HCT116 (cell line): ENCODE results near the gene NF1. TPM values are rescaled to one million over a fixed set of nuclear protein-coding genes. Genes with fewer than 3 reads are reported as not detected.

Experiments used
- ATAC-seq: fragments of 200-7000 bp; cut with Tn5 transposase; 2 replicates; pipeline ENCODE4 v1.9.1; 2020; ENCODE audit warnings: mild to moderate bottlenecking, moderate library complexity
- BruUV-seq: library from RNA; stranded (reverse); fragments of 400-500 nt; replicated peaks from 2 replicates; lab custom pipeline; 2021; lab: Mats Ljungman, UMichigan
- CTCF ChIA-PET: fragments of 300-600 bp; sonication (Branson Sonifier 250); formaldehyde crosslinking; loops from one replicate; lab custom pipeline; 2021; ENCODE audit warnings: antibody characterized with exemption; lab: Charles Lee
- POLR2A ChIA-PET: fragments of 300-600, 350-600 bp; sonication (Branson Sonifier 250); formaldehyde crosslinking; loops from one replicate; lab custom pipeline; 2021; ENCODE audit warnings: antibody characterized with exemption; lab: Charles Lee
- RAD21 ChIA-PET, 2 experiments: fragments of 300-600 bp; sonication (Branson Sonifier 250); formaldehyde crosslinking; loops; one replicate each; lab custom pipeline; 2023; ENCODE audit warnings: low total read pairs in 2 of 2; ENCODE audit not compliant: uncharacterized antibody in 2 of 2, unreplicated experiment in 2 of 2, low non-redundant PET in 1 of 2; lab: Charles Lee
- DNase-seq: peaks from one replicate; pipeline ENCODE4 v3.0.0-alpha.2; 2010; ENCODE audit warnings: low read depth, low spot score
- H2AFZ ChIP-seq: fragments of 200-600 bp; shearing (Covaris generic), sonication (generic); 2 replicates; pipeline ENCODE4 v1.6.1; 2017; ENCODE audit warnings: low read depth, mixed run types, mixed read lengths, antibody characterized with exemption, low read length; ENCODE audit not compliant: poor library complexity, severe bottlenecking
- H3K27ac ChIP-seq: 2 replicates; pipeline ENCODE4 v1.5.1; 2012; ENCODE audit warnings: low read depth, low read length
- H3K27me3 ChIP-seq: fragments of 200-600 bp; sonication (generic); 2 replicates; pipeline ENCODE4 v1.6.1; 2016; ENCODE audit warnings: mixed run types, low read length, mixed read lengths; ENCODE audit not compliant: insufficient read depth
- H3K36me3 ChIP-seq, 2 experiments: fragments of 200-500 bp in 1 of 2; fragments of 200-600 bp in 1 of 2; sonication (Bioruptor generic) in 1 of 2; sonication (generic) in 1 of 2; 2 replicates each; pipeline versions ENCODE4 v1.5.1 to v1.6.1; 2014 to 2016; ENCODE audit warnings: low read length in 2 of 2, inconsistent platforms in 1 of 2, mixed read lengths in 1 of 2, mixed run types in 1 of 2; ENCODE audit not compliant: insufficient read depth in 2 of 2, control insufficient read depth in 1 of 2
- H3K4me1 ChIP-seq, 2 experiments: fragments of 200-600 bp in 1 of 2; sonication (generic) in 1 of 2; 2 replicates each; pipeline versions ENCODE4 v1.5.1 to v1.6.1; 2012 to 2017; ENCODE audit warnings: low read length in 2 of 2, inconsistent platforms in 1 of 2, mild to moderate bottlenecking in 1 of 2, mixed read lengths in 1 of 2, mixed run types in 1 of 2, moderate library complexity in 1 of 2; ENCODE audit not compliant: insufficient read depth in 2 of 2, control insufficient read depth in 1 of 2
- H3K4me2 ChIP-seq: fragments of 200-600 bp; sonication (generic); 2 replicates; pipeline ENCODE4 v1.6.1; 2017; ENCODE audit warnings: mixed run types, low read length, mixed read lengths
- H3K4me3 ChIP-seq, 2 experiments: fragments of 200-600 bp in 1 of 2; sonication (generic) in 1 of 2; replicated peaks in 1 of 2; 2 replicates each; pipeline ENCODE4 v1.5.1; 2011 to 2016; ENCODE audit warnings: low read length in 2 of 2, control low read depth in 1 of 2, low read depth in 1 of 2, mild to moderate bottlenecking in 1 of 2, mixed read lengths in 1 of 2, mixed run types in 1 of 2
- H3K79me2 ChIP-seq: fragments of 200-600 bp; sonication (generic); 2 replicates; pipeline ENCODE4 v1.6.1; 2017; ENCODE audit warnings: mild to moderate bottlenecking, mixed run types, low read length, moderate library complexity, mixed read lengths; ENCODE audit not compliant: insufficient read depth
- H3K9ac ChIP-seq: fragments of 200-600 bp; sonication (generic); 2 replicates; pipeline ENCODE4 v1.6.1; 2016; ENCODE audit warnings: low read length, mixed read lengths
- H3K9me2 ChIP-seq: fragments of 200-600 bp; sonication (generic), shearing (Covaris generic); 2 replicates; pipeline ENCODE4 v1.6.1; 2017; ENCODE audit warnings: mixed run types, mild to moderate bottlenecking, moderate library complexity; ENCODE audit not compliant: insufficient read depth
- H3K9me3 ChIP-seq, 2 experiments: fragments of 200-500 bp in 1 of 2; fragments of 200-600 bp in 1 of 2; sonication (Bioruptor generic) in 1 of 2; sonication (generic) in 1 of 2; 2 replicates each; pipeline ENCODE4 v1.6.1; 2014 to 2017; ENCODE audit warnings: low read length in 2 of 2, mixed read lengths in 2 of 2, inconsistent platforms in 1 of 2, low read depth in 1 of 2, mild to moderate bottlenecking in 1 of 2, mixed run types in 1 of 2, moderate library complexity in 1 of 2; ENCODE audit not compliant: control insufficient read depth in 1 of 2, insufficient read depth in 1 of 2
- H4K20me1 ChIP-seq: fragments of 200-600 bp; sonication (generic), shearing (Covaris generic); 2 replicates; pipeline ENCODE4 v1.6.1; 2017; ENCODE audit warnings: mixed run types, mild to moderate bottlenecking, moderate library complexity; ENCODE audit not compliant: insufficient read depth
- EGR1 ChIP-seq: IDR thresholded peaks from 2 replicates; pipeline ENCODE4 v1.6.1; 2012; ENCODE audit warnings: low read depth
- EZH2 ChIP-seq: fragments of 200-600 bp; sonication (generic); IDR thresholded peaks from 2 replicates; pipeline ENCODE4 v1.6.1; 2017; ENCODE audit warnings: antibody characterized with exemption, mixed run types
- FOSL1 ChIP-seq: IDR thresholded peaks from 2 replicates; pipeline ENCODE4 v1.6.1; 2012; ENCODE audit warnings: low read depth
- RAD21 ChIP-seq: IDR thresholded peaks from 2 replicates; pipeline ENCODE4 v1.6.1; 2012; ENCODE audit warnings: low read depth, mild to moderate bottlenecking
- SIN3A ChIP-seq: IDR thresholded peaks from 2 replicates; pipeline ENCODE4 v1.6.1; 2012; ENCODE audit warnings: low read depth
- SRF ChIP-seq: IDR thresholded peaks from 2 replicates; pipeline ENCODE4 v1.6.1; 2012; ENCODE audit warnings: low read depth
- TCF7L2 ChIP-seq: IDR thresholded peaks from 2 replicates; pipeline ENCODE4 v1.7.0; 2011; ENCODE audit warnings: borderline replicate concordance, inconsistent platforms; ENCODE audit not compliant: insufficient read depth, insufficient read length; ENCODE audit errors: extremely low read depth
- ZNF274 ChIP-seq: fragments of 200-500 bp; sonication (Bioruptor generic); IDR thresholded peaks from 2 replicates; pipeline ENCODE4 v1.6.1; 2014; ENCODE audit warnings: mild to moderate bottlenecking, low read depth, low read length, inconsistent platforms
- intact Hi-C: fragments of 100-400 bp; cut with micrococcal nuclease; formaldehyde crosslinking; loops from 2 replicates; pipeline ENCODE4 v1.10.0; 2022
- total RNA-seq: library from RNA; stranded (reverse); gene quantifications from one replicate; pipeline ENCODE4 v1.2.1, GENCODE V29; 2021; ENCODE audit not compliant: unreplicated experiment
- TF ChIP-seq, protein P1 (sequence below): IDR thresholded peaks from 2 replicates; pipeline ENCODE4 v1.6.1; 2012; ENCODE audit warnings: low read depth
- TF ChIP-seq, protein P2 (sequence below): IDR thresholded peaks from 2 replicates; pipeline ENCODE4 v1.6.1; 2011; ENCODE audit warnings: mild to moderate bottlenecking, low read length, moderate library complexity; ENCODE audit not compliant: insufficient replicate concordance; ENCODE audit errors: extremely low read depth

The NF1 gene
- total RNA-seq, 1 experiment from 2014 or later, result 20.8 TPM

DNA sequence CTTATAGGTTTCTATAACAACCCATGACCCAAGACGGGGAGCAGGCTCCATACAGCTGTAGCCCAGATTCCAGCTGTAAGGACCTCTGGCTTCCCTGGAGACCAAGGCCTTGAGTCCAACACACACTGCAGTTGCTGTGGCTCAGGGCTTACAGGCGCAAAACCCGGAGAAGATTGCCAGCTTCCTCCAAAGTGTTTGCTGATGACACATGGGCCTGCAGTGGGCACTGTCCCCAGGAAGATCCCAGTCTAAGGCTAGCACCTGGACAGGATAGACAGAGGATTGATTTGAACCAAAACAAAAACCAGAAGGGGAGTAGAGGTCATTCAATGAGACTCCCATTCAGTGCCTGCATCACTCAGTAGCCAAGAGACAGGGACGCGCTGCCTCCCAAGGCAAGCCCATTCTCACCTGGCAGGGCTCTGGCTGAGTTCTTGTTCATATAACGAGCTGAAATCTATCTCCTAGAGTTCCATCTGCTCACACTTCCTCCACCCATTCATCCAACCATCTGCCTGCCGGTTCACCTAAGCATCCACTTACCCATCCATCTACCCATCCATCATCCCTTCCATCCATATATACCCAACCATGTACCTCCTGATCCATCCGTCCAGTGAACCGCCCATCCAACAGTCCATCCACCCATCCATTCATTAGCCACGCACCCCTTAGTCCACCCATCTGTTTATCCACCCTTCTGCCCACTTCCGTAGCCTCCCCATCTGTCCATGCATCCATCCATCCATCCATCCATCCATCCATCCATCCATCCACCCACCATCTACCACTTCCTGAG lies 306.9 kb downstream of the NF1 start (continued):
- TF ChIP-seq, protein P1, sequence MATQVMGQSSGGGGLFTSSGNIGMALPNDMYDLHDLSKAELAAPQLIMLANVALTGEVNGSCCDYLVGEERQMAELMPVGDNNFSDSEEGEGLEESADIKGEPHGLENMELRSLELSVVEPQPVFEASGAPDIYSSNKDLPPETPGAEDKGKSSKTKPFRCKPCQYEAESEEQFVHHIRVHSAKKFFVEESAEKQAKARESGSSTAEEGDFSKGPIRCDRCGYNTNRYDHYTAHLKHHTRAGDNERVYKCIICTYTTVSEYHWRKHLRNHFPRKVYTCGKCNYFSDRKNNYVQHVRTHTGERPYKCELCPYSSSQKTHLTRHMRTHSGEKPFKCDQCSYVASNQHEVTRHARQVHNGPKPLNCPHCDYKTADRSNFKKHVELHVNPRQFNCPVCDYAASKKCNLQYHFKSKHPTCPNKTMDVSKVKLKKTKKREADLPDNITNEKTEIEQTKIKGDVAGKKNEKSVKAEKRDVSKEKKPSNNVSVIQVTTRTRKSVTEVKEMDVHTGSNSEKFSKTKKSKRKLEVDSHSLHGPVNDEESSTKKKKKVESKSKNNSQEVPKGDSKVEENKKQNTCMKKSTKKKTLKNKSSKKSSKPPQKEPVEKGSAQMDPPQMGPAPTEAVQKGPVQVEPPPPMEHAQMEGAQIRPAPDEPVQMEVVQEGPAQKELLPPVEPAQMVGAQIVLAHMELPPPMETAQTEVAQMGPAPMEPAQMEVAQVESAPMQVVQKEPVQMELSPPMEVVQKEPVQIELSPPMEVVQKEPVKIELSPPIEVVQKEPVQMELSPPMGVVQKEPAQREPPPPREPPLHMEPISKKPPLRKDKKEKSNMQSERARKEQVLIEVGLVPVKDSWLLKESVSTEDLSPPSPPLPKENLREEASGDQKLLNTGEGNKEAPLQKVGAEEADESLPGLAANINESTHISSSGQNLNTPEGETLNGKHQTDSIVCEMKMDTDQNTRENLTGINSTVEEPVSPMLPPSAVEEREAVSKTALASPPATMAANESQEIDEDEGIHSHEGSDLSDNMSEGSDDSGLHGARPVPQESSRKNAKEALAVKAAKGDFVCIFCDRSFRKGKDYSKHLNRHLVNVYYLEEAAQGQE, result no peak
- TF ChIP-seq RAD21, result no peak

DNA sequence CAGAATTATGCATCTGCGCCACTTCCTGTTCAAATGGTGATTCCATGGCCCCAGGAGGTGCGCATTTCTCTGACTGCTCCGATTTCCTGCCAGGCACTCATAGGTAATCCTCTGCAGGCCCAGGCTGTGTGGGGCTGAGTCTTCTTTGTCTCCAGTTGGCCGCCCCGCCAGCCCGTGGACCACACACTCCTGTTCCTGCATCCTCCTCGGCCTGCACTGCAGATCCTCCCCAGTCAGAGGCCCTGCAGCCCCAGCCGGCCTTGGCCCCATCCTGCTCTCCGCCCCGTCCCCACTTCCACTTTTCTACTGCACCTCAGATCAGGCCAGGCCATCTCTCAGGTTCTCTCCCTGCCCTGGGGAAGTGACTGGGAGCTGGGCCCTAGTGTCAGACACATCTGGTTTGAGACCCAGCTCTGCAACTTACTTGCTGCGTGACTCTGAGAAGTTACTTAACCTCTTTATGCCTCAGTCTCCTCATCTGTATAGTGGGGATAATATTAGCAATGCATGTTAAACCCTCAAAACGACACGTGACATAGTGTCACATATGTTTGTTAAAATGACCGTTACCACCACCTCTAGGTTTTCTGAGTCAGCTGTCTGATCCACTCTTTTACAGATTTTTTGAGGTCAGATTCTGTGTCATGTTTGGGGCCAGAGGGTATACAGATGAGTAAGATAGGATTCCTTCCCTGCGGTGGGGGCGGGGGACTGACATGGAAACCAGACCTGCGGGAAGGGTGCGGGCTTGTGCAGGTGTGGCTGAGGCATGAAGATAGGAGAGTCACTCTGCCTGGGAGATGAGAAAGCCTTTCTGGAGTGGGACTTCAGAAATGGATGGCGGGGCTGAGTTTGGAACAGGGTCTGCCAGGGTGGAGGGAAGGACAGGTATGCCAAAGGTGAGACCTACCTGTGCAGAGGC lies 309.5 kb downstream of the NF1 start:
- no peak for TF ChIP-seq RAD21
- TF ChIP-seq, protein P2, sequence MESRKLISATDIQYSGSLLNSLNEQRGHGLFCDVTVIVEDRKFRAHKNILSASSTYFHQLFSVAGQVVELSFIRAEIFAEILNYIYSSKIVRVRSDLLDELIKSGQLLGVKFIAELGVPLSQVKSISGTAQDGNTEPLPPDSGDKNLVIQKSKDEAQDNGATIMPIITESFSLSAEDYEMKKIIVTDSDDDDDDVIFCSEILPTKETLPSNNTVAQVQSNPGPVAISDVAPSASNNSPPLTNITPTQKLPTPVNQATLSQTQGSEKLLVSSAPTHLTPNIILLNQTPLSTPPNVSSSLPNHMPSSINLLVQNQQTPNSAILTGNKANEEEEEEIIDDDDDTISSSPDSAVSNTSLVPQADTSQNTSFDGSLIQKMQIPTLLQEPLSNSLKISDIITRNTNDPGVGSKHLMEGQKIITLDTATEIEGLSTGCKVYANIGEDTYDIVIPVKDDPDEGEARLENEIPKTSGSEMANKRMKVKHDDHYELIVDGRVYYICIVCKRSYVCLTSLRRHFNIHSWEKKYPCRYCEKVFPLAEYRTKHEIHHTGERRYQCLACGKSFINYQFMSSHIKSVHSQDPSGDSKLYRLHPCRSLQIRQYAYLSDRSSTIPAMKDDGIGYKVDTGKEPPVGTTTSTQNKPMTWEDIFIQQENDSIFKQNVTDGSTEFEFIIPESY, result no peak
- no peak for TF ChIP-seq SIN3A
- TF ChIP-seq SRF, result no peak
- TF ChIP-seq EGR1, result no peak
- TF ChIP-seq ZNF274, result no peak
- no peak for TF ChIP-seq EZH2
- TF ChIP-seq TCF7L2, result no peak
- TF ChIP-seq FOSL1, result no peak
- no TSS peak for BruUV-seq
- Histone ChIP-seq H3K4me3 (no peak overlapping the region), H3K36me3 (no peaks in the 10 kb centered on the region), H3K4me1 (no peaks in the 10 kb centered on the region), H3K79me2 (no peaks in the 10 kb centered on the region), H3K9ac (no peak overlapping the region), H2AFZ (no peak overlapping the region), H4K20me1 (no peaks in the 10 kb centered on the region), H3K9me2 (no peaks in the 10 kb centered on the region), H3K27ac (no peak overlapping the region), H3K9me3 (no peaks in the 10 kb centered on the region), H3K27me3 (0 out of 2 replicates have a peak, but pooled peaks cover 4% of the 10 kb centered on the region), H3K4me2 (no peak overlapping the region)
- intact Hi-C loops, result no loop called here
- ATAC-seq, result no peak
- POLR2A ChIA-PET, result no interaction called here
- CTCF ChIA-PET, result no interaction called here
- DNase-seq, result no peak
- RAD21 ChIA-PET, result no interaction called here
